ENCODE measurements around the gene GSN. TPM values are rescaled to one million over a fixed set of nuclear protein-coding genes. Genes with fewer than 3 reads are reported as not detected.

GSN gene
- total RNA-seq, 1 donor from 2014 or later = 342 TPM

GRCh38 chr9:121242219-121242958 lies 25.6 kb upstream of the GSN start:
- Histone ChIP-seq H3K4me1 (ENCODE audit: control insufficient read depth in 3 of 3, insufficient read depth in 3 of 3, low read length in 3 of 3) (peaks cover 0 to 2% (median 0%) of the 10 kb centered on the region in 3 donors), H3K9me3 (ENCODE audit: control insufficient read depth in 3 of 3, low read length in 3 of 3) (no peaks in the 10 kb centered on the region), H3K27me3 (ENCODE audit: control insufficient read depth in 3 of 3, insufficient read depth in 3 of 3, low read length in 3 of 3) (no peaks in the 10 kb centered on the region), H3K36me3 (ENCODE audit: control insufficient read depth in 3 of 3, insufficient read depth in 3 of 3, low read length in 3 of 3) (no peaks in the 10 kb centered on the region), H3K4me3 (ENCODE audit: low read length in 3 of 3) (no peak overlapping the region), H3K27ac (ENCODE audit: low read depth, low read length) (peak overlapping the region; percentile 20), H3K9ac (ENCODE audit: low read depth in 1 of 3, low read length in 3 of 3) (no peak overlapping the region)

- H3K9me3 ChIP-seq (ENCODE audit: control insufficient read depth in 3 of 3, low read length in 3 of 3) = no peaks in the 10 kb centered on the region
- peaks cover 0 to 2% (median 0%) of the 10 kb centered on the region in 3 donors for H3K4me1 ChIP-seq (ENCODE audit: control insufficient read depth in 3 of 3, insufficient read depth in 3 of 3, low read length in 3 of 3)
- no peaks in the 10 kb centered on the region for H3K36me3 ChIP-seq (ENCODE audit: control insufficient read depth in 3 of 3, insufficient read depth in 3 of 3, low read length in 3 of 3)
- H3K9ac ChIP-seq (ENCODE audit: low read depth in 1 of 3, low read length in 3 of 3) = no peak overlapping the region
- H3K27me3 ChIP-seq (ENCODE audit: control insufficient read depth in 3 of 3, insufficient read depth in 3 of 3, low read length in 3 of 3) = no peaks in the 10 kb centered on the region
- no peak overlapping the region for H3K4me3 ChIP-seq (ENCODE audit: low read length in 3 of 3)
- H3K27ac ChIP-seq (ENCODE audit: low read depth, low read length) = peak overlapping the region; percentile 20
These were observed 25.0 kb upstream of the GSN start for GRCh38 chr9:121242959-121243346.

DNA sequence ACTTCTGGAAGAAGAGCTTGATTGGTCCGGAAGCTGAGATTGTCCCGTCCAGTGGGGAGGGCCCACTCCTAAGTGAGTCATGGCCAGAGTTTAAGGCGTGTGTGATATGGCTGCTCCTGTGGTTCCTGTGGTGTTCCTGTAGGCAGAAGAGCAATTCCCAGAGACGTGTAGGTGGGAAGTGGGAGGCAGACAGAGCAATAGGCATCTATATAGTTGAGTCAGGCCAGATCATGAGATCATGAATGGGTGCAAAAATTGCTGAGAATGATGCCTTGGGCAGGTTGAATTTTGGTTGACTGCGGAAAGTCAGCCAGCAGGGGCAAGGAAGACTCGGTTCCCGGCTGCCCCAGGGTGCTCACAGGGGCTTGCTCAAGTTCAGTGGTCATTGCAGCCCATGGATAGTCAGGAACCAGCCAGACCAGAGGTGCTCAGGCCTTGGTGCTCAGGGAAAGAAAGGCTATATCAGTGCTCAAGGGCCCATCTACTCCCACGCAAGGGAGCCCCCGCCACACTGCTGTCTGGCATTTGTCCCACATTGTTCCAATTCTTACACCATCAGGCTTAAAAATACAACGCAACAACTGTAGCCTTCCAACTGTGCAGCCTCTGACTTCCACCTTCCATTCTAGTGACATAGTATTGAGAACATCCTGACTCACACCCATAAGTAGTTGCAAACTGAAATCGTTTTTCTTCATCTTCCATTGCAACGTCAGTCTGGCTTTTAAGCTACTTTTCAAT lies 21.0 kb upstream of the GSN start:
- Histone ChIP-seq H3K9ac (ENCODE audit: low read depth in 1 of 3, low read length in 3 of 3) (no peak overlapping the region), H3K4me3 (ENCODE audit: low read length in 3 of 3) (no peak overlapping the region), H3K27ac (ENCODE audit: low read depth, low read length) (peak overlapping the region; percentile 4), H3K4me1 (ENCODE audit: control insufficient read depth in 3 of 3, insufficient read depth in 3 of 3, low read length in 3 of 3) (no peaks in the 10 kb centered on the region), H3K36me3 (ENCODE audit: control insufficient read depth in 3 of 3, insufficient read depth in 3 of 3, low read length in 3 of 3) (no peaks in the 10 kb centered on the region), H3K9me3 (ENCODE audit: control insufficient read depth in 3 of 3, low read length in 3 of 3) (no peaks in the 10 kb centered on the region), H3K27me3 (ENCODE audit: control insufficient read depth in 3 of 3, insufficient read depth in 3 of 3, low read length in 3 of 3) (no peaks in the 10 kb centered on the region)

GRCh38 chr9:121249563-121249962 lies 18.4 kb upstream of the GSN start:
- Histone ChIP-seq H3K27me3 (ENCODE audit: control insufficient read depth in 3 of 3, insufficient read depth in 3 of 3, low read length in 3 of 3) (no peaks in the 10 kb centered on the region), H3K27ac (ENCODE audit: low read depth, low read length) (no peak overlapping the region), H3K9ac (ENCODE audit: low read depth in 1 of 3, low read length in 3 of 3) (no peak overlapping the region), H3K9me3 (ENCODE audit: control insufficient read depth in 3 of 3, low read length in 3 of 3) (no peaks in the 10 kb centered on the region), H3K36me3 (ENCODE audit: control insufficient read depth in 3 of 3, insufficient read depth in 3 of 3, low read length in 3 of 3) (no peaks in the 10 kb centered on the region), H3K4me1 (ENCODE audit: control insufficient read depth in 3 of 3, insufficient read depth in 3 of 3, low read length in 3 of 3) (no peaks in the 10 kb centered on the region), H3K4me3 (ENCODE audit: low read length in 3 of 3) (no peak overlapping the region)

- no peaks in the 10 kb centered on the region for H3K9me3 ChIP-seq (ENCODE audit: control insufficient read depth in 3 of 3, low read length in 3 of 3)
- H3K36me3 ChIP-seq (ENCODE audit: control insufficient read depth in 3 of 3, insufficient read depth in 3 of 3, low read length in 3 of 3) = no peaks in the 10 kb centered on the region
- H3K27ac ChIP-seq (ENCODE audit: low read depth, low read length) = no peak overlapping the region
- H3K4me1 ChIP-seq (ENCODE audit: control insufficient read depth in 3 of 3, insufficient read depth in 3 of 3, low read length in 3 of 3) = no peaks in the 10 kb centered on the region
- H3K9ac ChIP-seq (ENCODE audit: low read depth in 1 of 3, low read length in 3 of 3) = no peak overlapping the region
- H3K4me3 ChIP-seq (ENCODE audit: low read length in 3 of 3) = no peak overlapping the region
- H3K27me3 ChIP-seq (ENCODE audit: control insufficient read depth in 3 of 3, insufficient read depth in 3 of 3, low read length in 3 of 3) = no peaks in the 10 kb centered on the region
These were observed 15.7 kb upstream of the GSN start for GRCh38 chr9:121252104-121252851.

DNA sequence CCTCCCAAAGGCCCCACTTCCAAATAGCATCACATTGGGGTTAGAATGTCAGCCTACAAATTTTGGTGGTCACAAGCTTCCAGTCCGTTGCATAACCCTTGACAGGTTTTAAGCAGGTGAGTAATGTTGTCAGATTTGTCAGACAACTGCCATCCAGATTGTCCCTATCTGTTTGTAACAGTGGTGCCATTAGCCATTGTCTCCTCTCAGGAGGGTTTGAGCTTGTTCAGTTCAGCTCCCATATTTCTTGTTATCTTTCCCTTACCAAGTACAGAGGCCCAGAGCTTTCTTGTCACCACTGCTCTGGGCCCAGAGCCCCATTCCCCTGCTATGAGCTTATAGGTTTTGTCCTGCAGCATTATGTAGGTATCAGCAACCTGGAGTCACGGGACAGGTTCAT lies 14.8 kb upstream of the GSN start:
- H3K9me3 ChIP-seq (ENCODE audit: control insufficient read depth in 3 of 3, low read length in 3 of 3) = no peaks in the 10 kb centered on the region
- no peak overlapping the region for H3K27ac ChIP-seq (ENCODE audit: low read depth, low read length)
- H3K4me3 ChIP-seq (ENCODE audit: low read length in 3 of 3) = no peak overlapping the region
- H3K36me3 ChIP-seq (ENCODE audit: control insufficient read depth in 3 of 3, insufficient read depth in 3 of 3, low read length in 3 of 3) = no peaks in the 10 kb centered on the region
- H3K4me1 ChIP-seq (ENCODE audit: control insufficient read depth in 3 of 3, insufficient read depth in 3 of 3, low read length in 3 of 3) = peaks cover 0 to 3% (median 3%) of the 10 kb centered on the region in 3 donors
- H3K9ac ChIP-seq (ENCODE audit: low read depth in 1 of 3, low read length in 3 of 3) = no peak overlapping the region
- H3K27me3 ChIP-seq (ENCODE audit: control insufficient read depth in 3 of 3, insufficient read depth in 3 of 3, low read length in 3 of 3) = no peaks in the 10 kb centered on the region

DNA sequence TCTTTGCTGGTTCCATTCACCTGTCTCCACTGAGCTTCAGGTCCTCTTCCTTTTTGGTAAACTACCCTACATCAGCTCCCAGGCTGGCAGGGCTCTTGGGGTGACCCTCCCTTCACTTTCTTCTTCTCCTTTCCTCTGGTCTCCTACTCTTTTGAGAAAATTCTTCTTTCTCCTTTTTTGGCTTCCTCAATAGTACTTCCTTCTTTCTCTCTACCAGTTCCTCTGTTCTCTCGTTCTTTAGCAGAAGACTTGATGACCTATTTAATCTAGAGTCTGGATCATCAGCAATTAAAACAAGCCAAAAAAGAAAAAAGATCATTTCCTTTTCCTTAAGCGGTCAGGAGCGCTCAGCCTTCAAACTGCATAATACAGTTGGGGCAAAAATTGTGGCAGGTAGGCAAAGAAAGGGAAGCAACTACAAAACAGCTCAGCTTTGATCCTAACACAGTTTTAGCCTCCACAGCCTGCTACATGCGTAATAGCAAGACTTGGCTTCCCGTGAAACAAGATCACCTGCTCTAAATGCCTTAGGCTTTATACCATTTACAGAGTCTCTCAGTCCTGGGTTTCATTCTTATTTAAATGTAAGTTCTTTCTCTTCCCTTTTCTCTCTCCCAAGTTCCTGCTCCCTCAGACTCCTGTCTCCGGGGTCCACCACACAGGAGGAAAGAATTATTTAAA lies 14.0 kb upstream of the GSN start:
- Histone ChIP-seq H3K9me3 (ENCODE audit: control insufficient read depth in 3 of 3, low read length in 3 of 3) (no peaks in the 10 kb centered on the region), H3K27ac (ENCODE audit: low read depth, low read length) (no peak overlapping the region)

GRCh38 chr9:121259498-121259897 lies 8.5 kb upstream of the GSN start:
- Histone ChIP-seq H3K36me3 (ENCODE audit: control insufficient read depth in 3 of 3, insufficient read depth in 3 of 3, low read length in 3 of 3) (no peaks in the 10 kb centered on the region), H3K9ac (ENCODE audit: low read depth in 1 of 3, low read length in 3 of 3) (no peak overlapping the region), H3K4me1 (ENCODE audit: control insufficient read depth in 3 of 3, insufficient read depth in 3 of 3, low read length in 3 of 3) (peaks cover 4 to 10% (median 9%) of the 10 kb centered on the region in 3 donors), H3K4me3 (ENCODE audit: low read length in 3 of 3) (no peak overlapping the region), H3K27me3 (ENCODE audit: control insufficient read depth in 3 of 3, insufficient read depth in 3 of 3, low read length in 3 of 3) (no peaks in the 10 kb centered on the region), H3K27ac (ENCODE audit: low read depth, low read length) (no peak overlapping the region), H3K9me3 (ENCODE audit: control insufficient read depth in 3 of 3, low read length in 3 of 3) (no peaks in the 10 kb centered on the region)

More for the DNA sequence above, 14.0 kb upstream of the GSN start:
- no peak overlapping the region for H3K9ac ChIP-seq (ENCODE audit: low read depth in 1 of 3, low read length in 3 of 3)
- no peaks in the 10 kb centered on the region for H3K36me3 ChIP-seq (ENCODE audit: control insufficient read depth in 3 of 3, insufficient read depth in 3 of 3, low read length in 3 of 3)
- H3K4me3 ChIP-seq (ENCODE audit: low read length in 3 of 3) = no peak overlapping the region
- no peaks in the 10 kb centered on the region for H3K27me3 ChIP-seq (ENCODE audit: control insufficient read depth in 3 of 3, insufficient read depth in 3 of 3, low read length in 3 of 3)
- peaks cover 0 to 4% (median 4%) of the 10 kb centered on the region in 3 donors for H3K4me1 ChIP-seq (ENCODE audit: control insufficient read depth in 3 of 3, insufficient read depth in 3 of 3, low read length in 3 of 3)

DNA sequence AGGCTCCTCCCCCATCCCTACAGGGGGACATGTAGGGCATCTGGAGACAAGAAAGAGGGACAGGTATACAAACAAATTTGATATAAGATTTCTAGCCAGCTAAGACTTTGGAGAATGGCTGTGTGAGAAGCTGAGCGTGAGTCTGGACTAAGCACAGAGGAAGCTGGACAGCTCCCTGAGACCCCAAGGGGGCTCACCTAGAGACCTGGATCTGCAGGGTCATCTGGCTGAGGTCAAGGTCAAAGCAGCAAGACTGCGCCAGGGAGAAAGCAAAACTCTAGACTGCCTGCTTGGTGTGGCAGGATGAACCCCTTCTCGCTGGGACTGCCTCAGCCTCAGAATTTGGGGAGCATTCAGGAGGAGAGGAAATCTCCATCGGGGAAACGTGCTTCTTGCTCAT lies 8.0 kb upstream of the GSN start:
- H3K27me3 ChIP-seq (ENCODE audit: control insufficient read depth in 3 of 3, insufficient read depth in 3 of 3, low read length in 3 of 3) = no peaks in the 10 kb centered on the region

More for the DNA sequence above, 8.0 kb upstream of the GSN start:
- Histone ChIP-seq H3K4me3 (ENCODE audit: low read length in 3 of 3) (no peak overlapping the region), H3K9me3 (ENCODE audit: control insufficient read depth in 3 of 3, low read length in 3 of 3) (no peaks in the 10 kb centered on the region), H3K36me3 (ENCODE audit: control insufficient read depth in 3 of 3, insufficient read depth in 3 of 3, low read length in 3 of 3) (no peaks in the 10 kb centered on the region), H3K9ac (ENCODE audit: low read depth in 1 of 3, low read length in 3 of 3) (no peak overlapping the region), H3K27ac (ENCODE audit: low read depth, low read length) (no peak overlapping the region), H3K4me1 (ENCODE audit: control insufficient read depth in 3 of 3, insufficient read depth in 3 of 3, low read length in 3 of 3) (peaks cover 4 to 10% (median 9%) of the 10 kb centered on the region in 3 donors)

Data from skeletal muscle tissue (tissue), 4 donors.